ENCODE results near the gene RPS6KC1.

The RPS6KC1 gene

DNA sequence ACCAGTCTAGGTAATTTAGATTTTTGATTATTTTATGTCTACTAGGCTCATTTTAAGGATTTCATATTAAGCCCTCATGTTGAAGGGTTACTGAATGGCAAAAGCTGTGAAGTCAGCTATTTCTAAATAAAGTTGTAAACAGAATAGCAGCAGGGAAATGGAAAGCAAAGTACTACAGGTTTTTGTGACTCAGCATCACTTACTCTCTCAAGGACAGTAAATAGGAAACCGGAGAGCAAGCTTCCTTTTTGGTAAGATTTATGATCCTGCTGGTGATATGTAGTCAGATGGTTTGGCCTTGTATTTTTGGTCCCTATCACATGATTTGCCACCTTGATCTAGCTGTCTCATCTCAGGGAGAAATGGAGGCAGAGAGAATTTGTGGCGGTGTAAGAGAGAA, 226.0 kb downstream of the RPS6KC1 start:
- TF ChIP-seq, protein P1, sequence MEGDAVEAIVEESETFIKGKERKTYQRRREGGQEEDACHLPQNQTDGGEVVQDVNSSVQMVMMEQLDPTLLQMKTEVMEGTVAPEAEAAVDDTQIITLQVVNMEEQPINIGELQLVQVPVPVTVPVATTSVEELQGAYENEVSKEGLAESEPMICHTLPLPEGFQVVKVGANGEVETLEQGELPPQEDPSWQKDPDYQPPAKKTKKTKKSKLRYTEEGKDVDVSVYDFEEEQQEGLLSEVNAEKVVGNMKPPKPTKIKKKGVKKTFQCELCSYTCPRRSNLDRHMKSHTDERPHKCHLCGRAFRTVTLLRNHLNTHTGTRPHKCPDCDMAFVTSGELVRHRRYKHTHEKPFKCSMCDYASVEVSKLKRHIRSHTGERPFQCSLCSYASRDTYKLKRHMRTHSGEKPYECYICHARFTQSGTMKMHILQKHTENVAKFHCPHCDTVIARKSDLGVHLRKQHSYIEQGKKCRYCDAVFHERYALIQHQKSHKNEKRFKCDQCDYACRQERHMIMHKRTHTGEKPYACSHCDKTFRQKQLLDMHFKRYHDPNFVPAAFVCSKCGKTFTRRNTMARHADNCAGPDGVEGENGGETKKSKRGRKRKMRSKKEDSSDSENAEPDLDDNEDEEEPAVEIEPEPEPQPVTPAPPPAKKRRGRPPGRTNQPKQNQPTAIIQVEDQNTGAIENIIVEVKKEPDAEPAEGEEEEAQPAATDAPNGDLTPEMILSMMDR (IDR thresholded peaks at IDR 0.05; ENCODE audit: borderline replicate concordance, insufficient read depth, low read depth, low read length): no peak
- no peak overlapping the region for H3K4me3 ChIP-seq (ENCODE audit: low read depth, low read length)

GRCh38 chr1:213279410-213279809, 228.4 kb downstream of the RPS6KC1 start:
- TF ChIP-seq, protein P1 (IDR thresholded peaks at IDR 0.05; ENCODE audit: borderline replicate concordance, insufficient read depth, low read depth, low read length): no peak
- no peak overlapping the region for H3K4me3 ChIP-seq (ENCODE audit: low read depth, low read length)

DNA sequence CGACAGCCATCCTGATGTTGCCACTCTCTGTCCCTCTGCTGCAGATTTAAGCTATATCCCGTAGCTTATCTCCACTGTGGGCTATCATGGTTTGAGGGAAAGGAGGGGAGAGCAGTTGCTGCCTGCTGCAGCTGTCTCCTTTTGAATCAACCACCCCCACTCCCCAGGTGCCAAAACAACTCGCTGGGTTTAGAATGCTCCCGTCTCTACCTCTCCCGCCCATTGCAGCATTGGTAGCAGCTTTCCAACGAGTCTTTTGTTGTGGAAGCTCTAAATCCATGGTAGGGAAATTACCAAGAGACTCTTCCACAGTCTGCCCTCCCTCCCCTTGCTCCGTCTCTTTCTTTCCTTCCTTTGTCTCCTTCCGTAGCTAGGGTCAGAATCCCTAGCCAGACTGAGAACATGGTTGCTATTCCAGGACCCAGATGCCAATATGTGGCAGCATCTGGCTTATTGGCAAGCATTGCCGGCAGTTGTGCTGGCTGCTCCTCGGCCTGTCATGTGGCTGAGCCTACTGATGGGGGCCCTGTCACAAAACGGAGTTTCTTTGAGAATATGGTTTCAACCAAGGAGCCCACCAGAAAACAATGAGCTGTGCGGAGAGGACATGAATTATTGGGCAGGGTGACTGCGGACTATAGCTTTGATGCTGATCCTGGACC, 230.7 kb downstream of the RPS6KC1 start:
- TF ChIP-seq, protein P1 (IDR thresholded peaks at IDR 0.05; ENCODE audit: borderline replicate concordance, insufficient read depth, low read depth, low read length): no peak
- H3K4me3 ChIP-seq (ENCODE audit: low read depth, low read length): no peak overlapping the region

- TF ChIP-seq, protein P1 (IDR thresholded peaks at IDR 0.05; ENCODE audit: borderline replicate concordance, insufficient read depth, low read depth, low read length): no peak
- no peak overlapping the region for H3K4me3 ChIP-seq (ENCODE audit: low read depth, low read length)
These were observed 233.6 kb downstream of the RPS6KC1 start for GRCh38 chr1:213284626-213285025.

- no peak overlapping the region for H3K4me3 ChIP-seq (ENCODE audit: low read depth, low read length)
- TF ChIP-seq, protein P1 (IDR thresholded peaks at IDR 0.05; ENCODE audit: borderline replicate concordance, insufficient read depth, low read depth, low read length): 0 out of 2 replicates have a peak, but pooled peaks have one; percentile 9
These were observed 235.2 kb downstream of the RPS6KC1 start for GRCh38 chr1:213286235-213286634.

DNA sequence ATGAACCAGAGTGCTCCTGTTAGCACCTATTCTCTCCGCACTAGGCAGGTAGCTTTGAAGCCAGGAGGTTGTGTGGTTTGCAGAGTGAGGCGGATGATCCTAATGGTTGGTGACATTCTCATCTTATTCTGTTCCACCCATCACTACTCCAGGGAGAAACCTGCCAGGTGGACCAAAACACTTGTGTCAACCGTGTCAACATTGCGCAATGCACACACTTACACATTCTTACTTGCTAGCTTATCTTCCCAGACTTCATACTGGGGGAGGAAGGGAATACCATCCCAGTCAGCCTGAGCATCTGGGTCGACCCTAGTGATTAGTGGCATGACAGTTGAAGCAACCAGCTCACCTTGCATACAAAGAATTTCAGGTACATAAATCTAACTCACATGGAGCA, 236.9 kb downstream of the RPS6KC1 start:
- H3K4me3 ChIP-seq (ENCODE audit: low read depth, low read length): no peak overlapping the region
- TF ChIP-seq, protein P1 (IDR thresholded peaks at IDR 0.05; ENCODE audit: borderline replicate concordance, insufficient read depth, low read depth, low read length): no peak

GRCh38 chr1:213291526-213291925, 240.5 kb downstream of the RPS6KC1 start:
- H3K4me3 ChIP-seq (ENCODE audit: low read depth, low read length): no peak overlapping the region
- TF ChIP-seq, protein P1 (IDR thresholded peaks at IDR 0.05; ENCODE audit: borderline replicate concordance, insufficient read depth, low read depth, low read length): no peak

Data from GM12875 (cell line).